Measurements from ENCODE around the gene LMBR1. TPM values are rescaled to one million over a fixed set of nuclear protein-coding genes. Genes with fewer than 3 reads are reported as not detected.

The LMBR1 gene
- total RNA-seq, 4 donors from 2014 or later = 52.2 to 79.9 (median 62.5) TPM

- no peak for TF ChIP-seq CTCF (IDR thresholded peaks at IDR 0.05; ENCODE audit: low read depth)
These were observed 13.2 kb upstream of the LMBR1 start for GRCh38 chr7:156906200-156906649.

- TF ChIP-seq CTCF (IDR thresholded peaks at IDR 0.05; ENCODE audit: low read depth) = no peak
These were observed 10.4 kb upstream of the LMBR1 start for GRCh38 chr7:156903232-156903909.

- TF ChIP-seq CTCF (IDR thresholded peaks at IDR 0.05; ENCODE audit: low read depth) = no peak
These were observed 6.0 kb upstream of the LMBR1 start for GRCh38 chr7:156898938-156899337.

- TF ChIP-seq CTCF (IDR thresholded peaks at IDR 0.05; ENCODE audit: low read depth) = no peak
These were observed 4.7 kb upstream of the LMBR1 start for GRCh38 chr7:156897673-156898072.

- TF ChIP-seq CTCF (IDR thresholded peaks at IDR 0.05; ENCODE audit: low read depth) = no peak
These were observed 3.5 kb upstream of the LMBR1 start for GRCh38 chr7:156896388-156897022.

GRCh38 chr7:156895024-156895780, 2.2 kb upstream of the LMBR1 start:
- TF ChIP-seq CTCF (IDR thresholded peaks at IDR 0.05; ENCODE audit: low read depth) = no peak
